ENCODE results near the gene KCNIP3.

- no peak for TF ChIP-seq CTCF (conservative IDR thresholded peaks at IDR 0.05)
- no peak for TF ChIP-seq EZH2 (IDR thresholded peaks at IDR 0.05; ENCODE audit: low read depth)
Observed at GRCh38 chr2:95325590-95326432, 28.7 kb downstream of the KCNIP3 start.
